Activated CD4-positive, CD25-positive, alpha-beta regulatory T cell treated with anti-CD3 and anti-CD28 coated beads, Interleukin-2, amount 50 U/mL, for 72 hours (primary cell): ENCODE results near the gene SPATA13.

Experiments
- DNase-seq: peaks from one replicate; pipeline ENCODE4 v3.0.0; 2021

The SPATA13 gene

GRCh38 chr13:24168979-24169378 is 8.5 kb downstream of the SPATA13 start:
- DNase-seq: no peak

- DNase-seq: no peak
Measured at GRCh38 chr13:24172071-24172470, 11.6 kb downstream of the SPATA13 start.

DNA sequence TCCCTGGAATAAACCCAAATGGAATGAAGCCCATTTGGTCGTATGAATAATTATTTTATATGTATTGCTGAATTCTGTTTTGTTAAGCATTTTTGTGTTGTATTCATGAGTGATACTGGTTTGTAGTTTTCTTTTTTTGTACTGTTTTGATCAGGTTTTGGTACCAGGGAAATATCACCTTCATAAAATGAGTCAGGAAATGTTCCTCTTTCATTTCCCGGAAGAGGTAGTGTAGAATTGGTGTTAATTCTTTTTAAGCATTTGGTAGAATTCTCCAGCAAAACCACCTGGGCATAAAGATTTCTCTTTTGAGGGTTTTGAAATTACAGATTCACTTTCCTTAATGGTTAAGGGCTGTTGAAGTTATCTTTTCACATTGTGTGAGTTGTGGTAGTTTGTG is 13.3 kb downstream of the SPATA13 start:
- DNase-seq: no peak

DNA sequence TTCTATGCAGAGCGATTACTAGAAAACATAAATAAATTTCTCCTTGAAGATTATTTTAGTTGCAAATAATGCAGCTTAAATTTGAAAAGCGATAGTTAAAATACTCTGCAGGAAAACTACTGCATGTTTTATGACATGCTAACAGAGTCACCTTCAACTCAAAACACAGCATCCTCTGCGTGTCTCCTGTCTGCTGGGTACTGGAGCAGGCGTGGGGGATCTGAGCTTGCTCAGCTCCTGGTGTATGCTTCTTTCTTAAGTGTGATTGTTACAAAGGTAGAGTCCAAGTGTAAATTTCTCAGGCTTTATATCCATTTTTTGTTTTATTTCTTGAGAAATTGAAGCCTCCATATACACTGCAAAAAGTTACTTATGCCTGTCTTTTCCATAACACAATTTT is 15.3 kb downstream of the SPATA13 start:
- no peak for DNase-seq

DNA sequence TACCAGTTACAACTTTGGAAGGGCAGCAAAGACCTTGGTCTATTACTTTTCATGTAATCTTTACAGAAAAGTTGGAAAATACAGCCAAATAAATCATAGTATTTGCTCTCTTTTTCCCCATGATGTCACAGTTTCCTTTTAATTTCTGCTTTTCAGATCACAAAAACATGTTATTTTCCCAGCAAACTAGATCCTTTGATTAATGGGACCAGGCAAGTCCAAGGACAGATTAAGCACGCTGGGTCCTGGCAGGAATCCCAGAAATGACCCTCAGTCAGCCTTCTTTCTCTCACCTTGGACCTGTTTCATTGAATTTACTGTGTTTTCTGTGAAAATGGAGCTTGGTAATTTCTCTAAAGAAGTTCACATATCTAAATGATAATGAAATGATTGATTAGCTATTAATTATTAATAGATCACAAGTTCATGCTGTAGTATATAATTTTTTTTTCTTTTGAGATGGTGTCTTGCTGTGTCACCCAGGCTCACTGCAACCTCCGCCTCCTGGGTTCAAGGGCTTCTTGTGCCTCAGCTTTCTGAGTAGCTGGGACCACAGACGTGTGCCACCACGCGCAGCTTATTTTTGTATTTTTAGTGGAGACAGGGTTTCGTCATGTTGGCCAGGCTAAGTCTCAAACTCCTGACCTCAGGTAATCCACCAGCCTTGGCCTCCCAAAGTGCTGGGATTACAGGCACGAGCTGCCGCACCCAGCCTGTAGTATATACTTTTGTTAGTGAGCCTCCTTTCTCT is 16.0 kb downstream of the SPATA13 start:
- no peak for DNase-seq

- no peak for DNase-seq
Measured at GRCh38 chr13:24178847-24179485, 18.4 kb downstream of the SPATA13 start.

DNA sequence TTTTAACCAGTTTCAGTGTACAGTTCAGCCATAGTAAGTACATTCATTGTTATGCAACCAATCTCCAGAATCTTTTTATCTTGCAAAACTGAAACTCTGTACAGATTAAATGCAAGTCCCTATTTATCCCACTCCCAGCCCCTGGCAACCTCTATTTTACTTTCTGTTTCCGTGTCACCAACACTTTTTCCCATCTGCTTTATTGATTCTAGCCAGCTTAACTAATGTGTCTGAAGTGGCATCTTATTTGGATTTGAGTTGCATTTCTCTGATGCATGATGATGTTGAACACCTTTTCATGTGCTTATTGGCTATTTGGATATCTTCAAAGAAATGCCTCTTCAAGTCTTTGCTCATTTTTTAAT is 18.9 kb downstream of the SPATA13 start:
- DNase-seq: no peak

- DNase-seq: no peak
Measured at GRCh38 chr13:24180750-24181377, 20.3 kb downstream of the SPATA13 start.

GRCh38 chr13:24181991-24182702 is 21.6 kb downstream of the SPATA13 start:
- no peak for DNase-seq

DNA sequence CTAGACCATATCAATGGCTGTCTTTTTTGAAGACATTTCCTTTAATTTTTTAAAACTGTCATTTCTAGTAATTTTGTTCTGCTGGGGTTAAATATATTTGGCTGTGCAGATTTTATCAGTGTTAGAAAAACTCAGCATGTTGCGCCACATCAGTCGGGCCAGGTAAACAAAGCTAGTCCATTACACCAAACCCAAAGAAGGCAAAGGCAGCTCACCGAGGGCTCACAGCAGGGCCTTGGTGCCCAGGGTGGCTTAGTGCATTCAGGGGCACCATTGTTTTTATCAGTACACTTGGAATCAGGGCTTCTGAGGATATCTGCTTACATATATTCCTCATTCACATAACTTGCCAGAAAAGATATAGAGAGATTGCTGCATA is 22.2 kb downstream of the SPATA13 start:
- DNase-seq: no peak

DNA sequence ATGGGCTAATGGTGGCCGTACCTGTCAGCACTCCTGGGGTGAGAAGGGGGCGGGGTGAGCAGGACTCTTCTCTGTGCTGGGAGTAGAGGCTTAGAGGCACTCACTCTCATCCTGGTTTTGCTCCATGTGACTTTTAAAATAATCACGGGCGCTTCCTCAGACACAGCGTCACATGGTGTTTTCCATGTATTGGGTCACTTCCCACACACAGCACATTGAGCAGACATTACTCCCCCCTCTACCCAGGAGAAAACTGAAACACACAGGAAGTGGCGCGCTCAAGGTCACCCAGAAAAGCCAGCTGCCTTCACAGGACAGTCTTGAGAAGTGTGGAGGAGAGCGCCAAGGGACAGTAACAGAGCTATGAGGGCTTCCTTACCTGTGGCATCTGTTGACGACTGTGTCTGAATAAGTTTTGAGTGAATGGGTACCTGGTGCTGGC is 23.2 kb downstream of the SPATA13 start:
- DNase-seq: no peak

DNA sequence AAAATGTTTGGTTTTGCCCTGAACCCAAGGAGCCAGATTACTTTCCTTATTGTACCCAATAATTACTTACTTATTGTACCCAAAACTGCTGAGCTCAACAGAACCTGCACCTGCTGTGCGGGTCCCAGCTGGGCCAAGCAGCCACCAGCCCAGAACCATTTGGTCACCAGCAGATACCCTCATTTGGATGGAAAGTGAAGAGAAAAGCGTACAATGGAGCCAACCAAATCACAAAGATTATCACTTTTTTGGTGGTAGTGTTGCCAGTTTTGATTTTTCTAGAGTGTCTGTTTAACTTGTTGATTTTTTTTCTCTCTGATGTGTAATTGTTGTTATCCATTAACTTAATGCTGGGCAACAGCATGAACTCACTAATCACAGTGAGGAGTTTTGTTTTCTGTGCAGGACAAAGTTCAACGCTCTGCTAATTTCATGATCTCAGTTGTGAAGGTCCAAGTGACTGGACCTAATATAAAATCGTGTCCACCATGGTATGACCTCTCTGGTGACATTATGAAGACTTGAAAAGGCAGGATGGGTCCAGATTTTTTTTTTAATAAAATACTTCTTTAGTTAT is 23.8 kb downstream of the SPATA13 start:
- no peak for DNase-seq

DNA sequence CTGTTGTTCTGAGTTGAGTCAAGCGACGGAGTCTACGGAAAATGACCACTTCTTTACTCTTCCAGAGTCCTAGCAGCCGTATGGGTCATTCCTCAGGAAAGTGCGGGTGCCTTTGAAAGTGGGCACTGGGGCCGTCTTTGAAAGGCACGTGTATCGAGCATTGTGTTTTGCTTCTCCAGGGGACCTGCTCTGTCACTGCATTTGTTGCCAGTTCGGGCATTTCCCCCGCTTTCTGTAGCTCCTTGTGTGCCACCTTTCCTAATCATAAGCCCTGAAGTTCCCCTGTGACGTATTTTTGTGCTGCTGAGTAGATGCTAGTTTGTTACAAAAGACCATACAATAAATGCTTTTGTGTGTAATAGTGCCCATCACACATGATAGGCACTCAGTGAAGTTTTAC is 24.4 kb downstream of the SPATA13 start:
- DNase-seq: no peak

- DNase-seq: no peak
Measured at GRCh38 chr13:24185591-24186232, 25.2 kb downstream of the SPATA13 start.

GRCh38 chr13:24187185-24187584 is 26.7 kb downstream of the SPATA13 start:
- no peak for DNase-seq

DNA sequence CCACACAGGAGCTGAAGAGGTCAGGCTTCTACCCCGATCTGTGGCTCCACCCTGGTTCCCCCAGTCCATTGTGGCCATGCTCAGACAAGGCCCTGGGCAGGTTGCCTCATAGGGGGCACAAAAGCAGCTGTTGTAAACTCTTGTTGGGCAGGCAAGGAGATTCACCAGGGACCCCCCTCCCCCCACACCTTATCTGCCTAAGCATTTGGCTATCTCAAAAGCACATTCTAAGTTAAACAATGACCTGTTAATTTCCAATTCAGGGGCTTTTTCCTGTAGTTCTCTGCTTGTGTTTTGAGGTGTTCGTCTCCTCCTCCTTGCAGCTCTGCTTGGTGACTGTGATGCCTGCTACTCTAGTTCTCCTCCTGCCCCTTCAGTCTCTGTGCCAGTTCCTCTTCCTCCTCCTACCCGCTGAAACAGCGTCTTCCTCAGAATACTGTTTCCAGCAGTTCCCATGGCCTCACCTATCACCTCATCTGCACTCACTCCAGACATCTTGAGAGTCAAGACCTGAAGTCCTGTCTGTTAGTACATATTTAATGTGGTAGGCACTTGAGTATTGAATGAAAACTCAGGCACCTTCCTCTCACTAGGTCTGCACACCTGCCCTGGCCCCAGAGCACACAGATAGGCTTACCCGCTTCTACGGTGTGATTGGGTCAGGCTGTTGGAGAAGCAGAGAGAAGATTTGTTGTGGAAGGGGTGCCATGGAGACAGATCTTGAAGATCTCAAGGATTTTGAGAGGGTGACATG is 31.7 kb downstream of the SPATA13 start:
- DNase-seq: no peak

DNA sequence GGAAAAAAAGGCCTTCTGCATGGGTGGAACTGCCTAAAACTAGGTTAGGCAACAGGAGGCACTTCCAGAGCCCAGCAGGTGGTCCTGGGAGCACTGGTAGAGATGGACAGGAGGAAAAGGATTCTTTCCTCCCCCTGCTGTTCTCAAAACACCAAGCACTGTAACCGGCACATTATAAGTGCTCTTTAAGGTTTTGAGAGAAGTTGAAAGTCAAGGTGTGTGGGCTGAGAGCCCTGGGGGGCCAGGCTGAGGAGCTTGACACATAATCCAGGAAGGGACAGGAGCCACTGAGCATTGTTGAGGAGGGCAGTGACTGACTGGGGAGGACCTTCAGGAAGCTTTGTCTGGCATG is 32.3 kb downstream of the SPATA13 start:
- DNase-seq: no peak

GRCh38 chr13:24194447-24194846 is 33.9 kb downstream of the SPATA13 start:
- no peak for DNase-seq

- DNase-seq: no peak
Measured at GRCh38 chr13:24195626-24196025, 35.1 kb downstream of the SPATA13 start.

DNA sequence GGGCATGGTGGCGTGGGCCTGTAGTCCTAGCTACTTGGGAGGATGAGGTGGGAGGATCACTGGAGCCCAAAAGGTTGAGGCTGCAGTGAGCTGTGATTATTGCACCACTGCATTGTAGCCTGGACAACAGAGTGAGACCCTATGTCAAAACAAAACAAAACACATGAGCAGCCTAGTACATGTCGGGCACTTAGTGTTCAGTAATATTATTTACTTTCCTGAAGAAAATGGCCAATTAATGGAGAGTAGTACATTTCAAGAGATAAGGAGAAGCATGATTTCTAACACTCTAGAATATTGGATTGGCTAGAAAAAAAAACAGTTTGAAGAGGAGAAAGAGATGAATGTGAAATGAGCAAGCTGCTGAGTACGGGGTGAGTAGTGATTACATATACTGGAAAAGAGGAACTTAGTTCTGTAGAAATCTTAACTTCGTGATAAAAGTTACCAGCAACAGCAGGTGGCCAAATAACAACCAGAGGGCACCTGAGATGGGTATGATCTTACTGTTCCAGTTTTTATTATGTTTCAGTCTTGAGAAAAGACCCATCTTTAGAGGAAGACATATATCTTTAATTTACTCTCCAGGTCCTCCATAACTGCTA is 36.2 kb downstream of the SPATA13 start:
- DNase-seq: no peak

- DNase-seq: no peak
Measured at GRCh38 chr13:24199016-24199415, 38.5 kb downstream of the SPATA13 start.

DNA sequence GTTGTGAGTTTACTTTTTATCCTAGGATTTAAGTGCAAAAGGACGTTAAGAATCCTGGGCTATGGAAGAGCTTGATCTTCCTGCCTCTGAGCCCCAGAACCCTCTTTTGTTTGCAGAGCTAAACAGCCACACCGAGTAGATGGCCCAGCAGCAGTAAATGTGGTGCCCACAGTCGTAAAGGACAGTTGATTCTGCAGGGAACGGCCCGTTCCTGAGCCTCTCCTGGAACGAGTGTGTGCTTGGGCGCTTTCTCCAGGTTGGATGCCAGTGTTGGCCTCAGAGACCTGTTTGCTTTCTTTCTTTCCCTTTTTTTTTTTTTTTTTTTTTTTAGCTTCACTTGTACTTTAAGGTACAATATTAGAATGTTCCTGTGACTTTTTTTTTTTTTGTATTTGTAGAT is 41.7 kb downstream of the SPATA13 start:
- no peak for DNase-seq
